ENCODE measurements around the gene INSYN2B. TPM values are rescaled to one million over a fixed set of nuclear protein-coding genes. Genes with fewer than 3 reads are reported as not detected.

INSYN2B gene
- total and polyA plus RNA-seq, 2 of the 4 experiments (the other 2 are of a cell fraction): 9.1 to 33.5 TPM

- Histone ChIP-seq H2AK5ac (ENCODE audit: low read depth, low read length) (no peak overlapping the region), H4K8ac (ENCODE audit: low read depth in 2 of 2, low read length in 2 of 2) (no peak overlapping the region), H3K14ac (replicated peaks; ENCODE audit: low read depth, low read length) (no peak overlapping the region), H3K18ac (ENCODE audit: low read depth, low read length) (no peak overlapping the region), H3K23ac (ENCODE audit: low read depth, low read length) (no peak overlapping the region), H2BK120ac (ENCODE audit: low read depth, low read length) (no peak overlapping the region), H3K9me3 (ENCODE audit: control insufficient read depth, insufficient read depth, low read length) (no peaks in the 10 kb centered on the region), H3K4me2 (ENCODE audit: low read depth, low read length) (no peak overlapping the region), H2BK5ac (ENCODE audit: low read depth, low read length, poor library complexity, severe bottlenecking) (no peak overlapping the region), H3K27ac (ENCODE audit: insufficient read depth, low read length) (no peak overlapping the region), H3K79me1 (ENCODE audit: low read depth in 1 of 2, low read length in 2 of 2) (peaks cover 6 to 14% of the 10 kb centered on the region in 2 experiments; a peak in 3 of 4 replicates), H4K5ac (ENCODE audit: low read depth, low read length) (no peak overlapping the region), H3K9me1 (ENCODE audit: insufficient read depth, low read length) (0 out of 2 replicates have a peak, but pooled peaks cover 2% of the 10 kb centered on the region), H3K4ac (ENCODE audit: low read depth, low read length) (no peak overlapping the region), H2AK9ac (replicated peaks; ENCODE audit: low read depth, low read length, poor library complexity) (no peak overlapping the region), H3K56ac (ENCODE audit: extremely low read depth, insufficient read depth, low read length) (no peak overlapping the region), H3K4me1 (ENCODE audit: control insufficient read depth, insufficient read depth, low read length) (peaks cover 9% of the 10 kb centered on the region), H2AFZ (replicated peaks; ENCODE audit: low read length, poor library complexity) (no peak overlapping the region), H4K91ac (ENCODE audit: insufficient read depth, low read depth, low read length) (no peak overlapping the region), H4K20me1 (ENCODE audit: insufficient read depth, low read length) (no peaks in the 10 kb centered on the region), H2BK15ac (ENCODE audit: low read depth, low read length) (no peak overlapping the region; the same call in 2 of the 3 replicates), H3K36me3 (ENCODE audit: control insufficient read depth, insufficient read depth, low read length) (no peaks in the 10 kb centered on the region), H3K27me3 (ENCODE audit: control insufficient read depth, insufficient read depth, low read length) (no peaks in the 10 kb centered on the region), H3K9ac (ENCODE audit: low read depth, low read length) (no peak overlapping the region), H2BK20ac (ENCODE audit: low read depth, low read length) (no peak overlapping the region), H3K4me3 (ENCODE audit: insufficient read depth, low read depth, low read length) (no peak overlapping the region)
- CTCF ChIA-PET: interaction anchor here (2.6 kb wide), 1 partner anchor 60 kb away, joined by 8 read pairs; the partner anchor contains the start of gene INSYN2B
- dilution Hi-C loops (cut with HindIII; ENCODE audit: low sequenced_read_pairs, unreplicated experiment): no loop called here
- in situ Hi-C loops (cut with MboI; ENCODE audit: low sequenced_read_pairs): no loop called here
- POLR2A ChIA-PET (ENCODE audit: unreplicated experiment): no interaction called here
- DNase-seq (no peak), ATAC-seq (ENCODE audit: low read depth) (no peak)
- BruUV-seq (replicated peaks): no TSS peak
- TF ChIP-seq BHLHE40 (IDR thresholded peaks at IDR 0.05; ENCODE audit: low read depth, low read length) (no peak), SMC3 (IDR thresholded peaks at IDR 0.05; ENCODE audit: low read depth, low read length) (no peak), CHD1 (IDR thresholded peaks at IDR 0.05; ENCODE audit: low read depth, low read length) (no peak), NFE2L2 (IDR thresholded peaks at IDR 0.05; ENCODE audit: low read depth, low read length) (no peak), RFX5 (IDR thresholded peaks at IDR 0.05; ENCODE audit: low read depth, low read length) (no peak), FOS (IDR thresholded peaks at IDR 0.05; ENCODE audit: low read depth, low read length) (no peak), MAFK (IDR thresholded peaks at IDR 0.05; ENCODE audit: low read depth, low read length) (no peak), POLR2A (IDR thresholded peaks at IDR 0.05; ENCODE audit: low read depth, low read length) (no peak), USF2 (IDR thresholded peaks at IDR 0.05; ENCODE audit: low read depth, low read length) (no peak), MXI1 (IDR thresholded peaks at IDR 0.05; ENCODE audit: borderline replicate concordance, low read depth, low read length) (no peak), RAD21 (IDR thresholded peaks at IDR 0.05; ENCODE audit: low read length) (no peak)
- TF ChIP-seq, protein P1, sequence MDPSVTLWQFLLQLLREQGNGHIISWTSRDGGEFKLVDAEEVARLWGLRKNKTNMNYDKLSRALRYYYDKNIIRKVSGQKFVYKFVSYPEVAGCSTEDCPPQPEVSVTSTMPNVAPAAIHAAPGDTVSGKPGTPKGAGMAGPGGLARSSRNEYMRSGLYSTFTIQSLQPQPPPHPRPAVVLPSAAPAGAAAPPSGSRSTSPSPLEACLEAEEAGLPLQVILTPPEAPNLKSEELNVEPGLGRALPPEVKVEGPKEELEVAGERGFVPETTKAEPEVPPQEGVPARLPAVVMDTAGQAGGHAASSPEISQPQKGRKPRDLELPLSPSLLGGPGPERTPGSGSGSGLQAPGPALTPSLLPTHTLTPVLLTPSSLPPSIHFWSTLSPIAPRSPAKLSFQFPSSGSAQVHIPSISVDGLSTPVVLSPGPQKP (IDR thresholded peaks at IDR 0.05; ENCODE audit: borderline replicate concordance, low read depth, low read length): no peak
- TF ChIP-seq, protein P2, sequence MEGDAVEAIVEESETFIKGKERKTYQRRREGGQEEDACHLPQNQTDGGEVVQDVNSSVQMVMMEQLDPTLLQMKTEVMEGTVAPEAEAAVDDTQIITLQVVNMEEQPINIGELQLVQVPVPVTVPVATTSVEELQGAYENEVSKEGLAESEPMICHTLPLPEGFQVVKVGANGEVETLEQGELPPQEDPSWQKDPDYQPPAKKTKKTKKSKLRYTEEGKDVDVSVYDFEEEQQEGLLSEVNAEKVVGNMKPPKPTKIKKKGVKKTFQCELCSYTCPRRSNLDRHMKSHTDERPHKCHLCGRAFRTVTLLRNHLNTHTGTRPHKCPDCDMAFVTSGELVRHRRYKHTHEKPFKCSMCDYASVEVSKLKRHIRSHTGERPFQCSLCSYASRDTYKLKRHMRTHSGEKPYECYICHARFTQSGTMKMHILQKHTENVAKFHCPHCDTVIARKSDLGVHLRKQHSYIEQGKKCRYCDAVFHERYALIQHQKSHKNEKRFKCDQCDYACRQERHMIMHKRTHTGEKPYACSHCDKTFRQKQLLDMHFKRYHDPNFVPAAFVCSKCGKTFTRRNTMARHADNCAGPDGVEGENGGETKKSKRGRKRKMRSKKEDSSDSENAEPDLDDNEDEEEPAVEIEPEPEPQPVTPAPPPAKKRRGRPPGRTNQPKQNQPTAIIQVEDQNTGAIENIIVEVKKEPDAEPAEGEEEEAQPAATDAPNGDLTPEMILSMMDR (conservative IDR thresholded peaks at IDR 0.05; ENCODE audit: low read depth, low read length): no peak
- intact Hi-C loops (cut with micrococcal nuclease): no loop called here
- no CpG with 5 or more reads among the region's 3 CpGs for WGBS, 2 experiments (ENCODE audit: extremely low coverage in 2 of 2, insufficient read length in 1 of 2)
Measured at GRCh38 chr5:169920474-169920873, 59.8 kb downstream of the INSYN2B start.
